Ishikawa (cell line): ENCODE results near the gene NACAD.

ENCODE experiments used
- CEBPB ChIP-seq: IDR thresholded peaks from 2 replicates; pipeline ENCODE4 v1.6.1; 2012
- CREB1 ChIP-seq: IDR thresholded peaks from 2 replicates; pipeline ENCODE4 v1.6.1; 2012; ENCODE audit warnings: low read depth
- EGR1 ChIP-seq: IDR thresholded peaks from 2 replicates; pipeline ENCODE4 v1.6.1; 2012
- EP300 ChIP-seq: IDR thresholded peaks from 2 replicates; pipeline ENCODE4 v1.6.1; 2012; ENCODE audit warnings: borderline replicate concordance
- FOXM1 ChIP-seq: IDR thresholded peaks from 2 replicates; pipeline ENCODE4 v1.6.1; 2012; ENCODE audit warnings: low read depth, borderline replicate concordance
- MAX ChIP-seq: IDR thresholded peaks from 2 replicates; pipeline ENCODE4 v1.6.1; 2012
- NFIC ChIP-seq: IDR thresholded peaks from 2 replicates; pipeline ENCODE4 v1.6.1; 2012
- RAD21 ChIP-seq: IDR thresholded peaks from 2 replicates; pipeline ENCODE4 v1.6.1; 2012; ENCODE audit warnings: low read depth
- REST ChIP-seq: IDR thresholded peaks from 2 replicates; pipeline ENCODE4 v1.6.1; 2012; ENCODE audit warnings: low read depth, mild to moderate bottlenecking
- TAF1 ChIP-seq: IDR thresholded peaks from 2 replicates; pipeline ENCODE4 v1.6.1; 2012; ENCODE audit warnings: low read depth, mild to moderate bottlenecking
- TCF12 ChIP-seq: IDR thresholded peaks from 2 replicates; pipeline ENCODE4 v1.6.1; 2012; ENCODE audit warnings: low read depth
- TEAD4 ChIP-seq: IDR thresholded peaks from 2 replicates; pipeline ENCODE4 v1.6.1; 2012
- USF1 ChIP-seq: IDR thresholded peaks from 2 replicates; pipeline ENCODE4 v1.6.1; 2012
- YY1 ChIP-seq: IDR thresholded peaks from 2 replicates; pipeline ENCODE4 v1.6.1; 2012; ENCODE audit warnings: low read depth
- ZBTB7A ChIP-seq: IDR thresholded peaks from 2 replicates; pipeline ENCODE4 v1.6.1; 2012; ENCODE audit warnings: low read depth

NACAD gene

GRCh38 chr7:45105588-45106188 is 16.9 kb upstream of the NACAD start:
- TF ChIP-seq TEAD4 (no peak), ZBTB7A (no peak)

- TF ChIP-seq TCF12 (no peak), EP300 (no peak), TEAD4 (no peak), TAF1 (no peak), FOXM1 (no peak), RAD21 (no peak), MAX (no peak), REST (no peak), NFIC (no peak)
Measured at GRCh38 chr7:45104844-45105587, 16.2 kb upstream of the NACAD start.

- TF ChIP-seq TCF12 (no peak), EP300 (no peak), REST (no peak), TAF1 (no peak), TEAD4 (no peak), NFIC (no peak), RAD21 (no peak), FOXM1 (no peak), MAX (no peak), CREB1 (no peak), EGR1 (no peak), ZBTB7A (no peak), USF1 (no peak), CEBPB (no peak), YY1 (no peak)
Measured at GRCh38 chr7:45103958-45104843, 15.4 kb upstream of the NACAD start.

- no peak for TF ChIP-seq MAX
- TF ChIP-seq CEBPB, result no peak
- TF ChIP-seq REST, result no peak
- TF ChIP-seq TEAD4, result no peak
- no peak for TF ChIP-seq CREB1
- no peak for TF ChIP-seq RAD21
- TF ChIP-seq EGR1, result no peak
- TF ChIP-seq FOXM1, result no peak
Measured at GRCh38 chr7:45102785-45103712, 14.3 kb upstream of the NACAD start.
